WTC11 (cell line): Measurements from ENCODE around the gene B3GNT9. TPM values are rescaled to one million over a fixed set of nuclear protein-coding genes. Genes with fewer than 3 reads are reported as not detected.

ENCODE experiments used
- ATAC-seq: fragments of 200-7000 bp; cut with Tn5 transposase; 2 replicates; pipeline ENCODE4 v1.10.0; 2021; ENCODE audit warnings: mild to moderate bottlenecking, moderate library complexity
- CTCF ChIA-PET: fragments of 300-600 bp; sonication (Branson Sonifier 250); formaldehyde crosslinking; loops from one replicate; lab custom pipeline; 2021; ENCODE audit warnings: antibody characterized with exemption; lab: Charles Lee
- POLR2A ChIA-PET: fragments of 350-600 bp; sonication (Branson Sonifier 250); formaldehyde crosslinking; loops from one replicate; lab custom pipeline; 2021; ENCODE audit warnings: antibody characterized with exemption; lab: Charles Lee
- DNase-seq: peaks from one replicate; pipeline ENCODE4 v3.0.0; 2021; ENCODE audit warnings: low spot score
- H3K27ac Mint-ChIP-seq: 2 replicates; pipeline ENCODE4 v1.8.0; 2021; ENCODE audit warnings: mixed read lengths
- H3K27me3 Mint-ChIP-seq: 2 replicates; pipeline ENCODE4 v1.8.0; 2021; ENCODE audit warnings: low read depth, mild to moderate bottlenecking, moderate library complexity, mixed read lengths
- H3K36me3 Mint-ChIP-seq: 2 replicates; pipeline ENCODE4 v1.8.0; 2021; ENCODE audit warnings: mixed read lengths
- H3K4me1 Mint-ChIP-seq: 2 replicates; pipeline ENCODE4 v1.8.0; 2022; ENCODE audit warnings: mixed read lengths
- H3K4me3 Mint-ChIP-seq: 2 replicates; pipeline ENCODE4 v1.8.0; 2021; ENCODE audit warnings: mild to moderate bottlenecking, moderate library complexity, mixed read lengths
- H3K9me3 Mint-ChIP-seq: 2 replicates; pipeline ENCODE4 v1.8.0; 2021; ENCODE audit warnings: mixed read lengths
- EMX1 ChIP-seq: fragments of 250-450 bp; sonication (Bioruptor Pico); IDR thresholded peaks from 2 replicates; pipeline ENCODE4 v1.8.0; 2021; ENCODE audit warnings: mild to moderate bottlenecking
- MXD4 ChIP-seq: fragments of 250-450 bp; sonication (Bioruptor Pico); IDR thresholded peaks from 2 replicates; pipeline ENCODE4 v1.8.0; 2021; ENCODE audit warnings: mild to moderate bottlenecking, moderate library complexity, borderline replicate concordance
- NFE2L1 ChIP-seq: sonication (generic); formaldehyde crosslinking; IDR thresholded peaks from 2 replicates; pipeline ENCODE4 v1.8.1; 2023; ENCODE audit warnings: missing genetic modification reagents
- NR3C1 ChIP-seq: sonication (generic); formaldehyde crosslinking; conservative IDR thresholded peaks from 2 replicates; pipeline ENCODE4 v1.8.1; 2023; ENCODE audit warnings: low read depth, mild to moderate bottlenecking, missing genetic modification reagents
- TP53 ChIP-seq: sonication (generic); formaldehyde crosslinking; IDR thresholded peaks from 2 replicates; pipeline ENCODE4 v1.8.1; 2023; ENCODE audit warnings: mild to moderate bottlenecking, missing genetic modification reagents
- ZBTB21 ChIP-seq: sonication (generic); formaldehyde crosslinking; IDR thresholded peaks from 2 replicates; pipeline ENCODE4 v1.8.1; 2023; ENCODE audit warnings: mild to moderate bottlenecking, missing genetic modification reagents, borderline replicate concordance
- ZNF121 ChIP-seq: sonication (generic); formaldehyde crosslinking; IDR thresholded peaks from 2 replicates; pipeline ENCODE4 v1.8.0; 2023; ENCODE audit warnings: missing genetic modification reagents
- total RNA-seq: library from RNA; stranded (reverse); gene quantifications from 3 replicates; pipeline ENCODE4 v1.2.3, GENCODE V29; 2021
- TF ChIP-seq, protein P1 (sequence below): sonication (generic); formaldehyde crosslinking; IDR thresholded peaks from 2 replicates; pipeline ENCODE4 v1.8.1; 2023; ENCODE audit warnings: mild to moderate bottlenecking, missing genetic modification reagents
- TF ChIP-seq, protein P2 (sequence below): fragments of 250-450 bp; sonication (Bioruptor Pico); conservative IDR thresholded peaks from 2 replicates; pipeline ENCODE4 v1.9.0; 2021; ENCODE audit warnings: mild to moderate bottlenecking
- TF ChIP-seq, protein P3 (sequence below): sonication (generic); formaldehyde crosslinking; IDR thresholded peaks from 2 replicates; pipeline ENCODE4 v1.8.1; 2022; ENCODE audit warnings: low read depth, mild to moderate bottlenecking, moderate library complexity, missing genetic modification reagents, borderline replicate concordance
- TF ChIP-seq, protein P4 (sequence below): sonication (generic); formaldehyde crosslinking; IDR thresholded peaks from 2 replicates; pipeline ENCODE4 v1.8.1; 2023; ENCODE audit warnings: mild to moderate bottlenecking, missing genetic modification reagents
- TF ChIP-seq, protein P5 (sequence below): sonication (generic); formaldehyde crosslinking; IDR thresholded peaks from 2 replicates; pipeline ENCODE4 v1.8.1; 2022; ENCODE audit warnings: low read depth, missing genetic modification reagents, borderline replicate concordance
- TF ChIP-seq, protein P6 (sequence below): sonication (generic); formaldehyde crosslinking; IDR thresholded peaks from 2 replicates; pipeline ENCODE4 v1.8.1; 2023; ENCODE audit warnings: mild to moderate bottlenecking, missing genetic modification reagents, moderate library complexity
- TF ChIP-seq, protein P7 (sequence below): sonication (generic); formaldehyde crosslinking; IDR thresholded peaks from 2 replicates; pipeline ENCODE4 v1.8.0; 2023; ENCODE audit warnings: missing genetic modification reagents
- TF ChIP-seq, protein P8 (sequence below): fragments of 250-450 bp; sonication (Bioruptor Pico); IDR thresholded peaks from 2 replicates; pipeline ENCODE4 v1.9.0; 2021; ENCODE audit warnings: mild to moderate bottlenecking, borderline replicate concordance
- TF ChIP-seq, protein P9 (sequence below): sonication (generic); formaldehyde crosslinking; IDR thresholded peaks from 2 replicates; pipeline ENCODE4 v1.8.1; 2022; ENCODE audit warnings: mild to moderate bottlenecking, missing genetic modification reagents, moderate library complexity, borderline replicate concordance

The B3GNT9 gene
- total RNA-seq, 1 experiment from 2014 or later, result 6.4 TPM

DNA sequence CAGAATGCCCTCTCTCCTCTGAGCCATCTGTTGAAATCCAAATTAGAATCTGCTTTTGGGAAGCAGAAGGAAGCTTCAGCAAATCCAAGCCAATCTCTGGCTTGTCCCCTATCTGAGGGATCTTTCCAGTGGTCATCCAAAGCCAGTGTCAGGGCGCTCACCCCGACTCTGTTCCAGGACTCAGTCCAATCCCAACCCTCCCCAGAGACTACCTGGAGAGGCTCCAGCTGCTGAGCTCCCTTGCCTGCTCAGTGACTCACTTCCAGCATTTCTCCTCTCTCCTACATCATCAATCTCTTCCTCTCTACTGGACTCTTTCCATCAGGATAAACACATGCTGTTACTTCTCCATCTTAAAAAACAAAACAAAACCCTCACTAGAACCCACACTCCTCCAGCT, 30.5 kb upstream of the B3GNT9 start:
- POLR2A ChIA-PET, result no interaction called here

DNA sequence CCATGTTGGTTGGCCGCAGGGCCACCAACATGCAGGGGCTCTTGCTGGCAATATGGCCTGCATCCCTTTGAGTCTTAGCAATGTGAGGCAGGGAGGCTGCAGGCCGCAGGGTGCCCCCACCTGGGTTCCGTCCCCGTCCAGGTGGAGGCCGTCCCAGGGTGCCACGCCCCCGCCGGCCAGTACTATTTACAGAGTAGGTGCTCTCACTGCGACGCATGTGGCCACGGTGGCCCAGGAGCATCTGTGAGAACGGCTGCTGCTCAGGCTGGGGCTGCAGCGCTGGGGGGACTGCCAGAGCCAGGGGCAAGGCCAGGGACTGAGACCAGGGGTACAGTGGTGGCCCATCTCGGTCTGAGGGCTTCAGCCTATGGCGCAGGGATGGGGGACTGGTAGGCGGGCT, 29.4 kb upstream of the B3GNT9 start:
- peaks cover 15% of the 10 kb centered on the region for H3K4me1 Mint-ChIP-seq
- ChIA-PET CTCF (interaction anchor here (1.2 to 1.4 kb wide), 2 partner anchors 10 to 162 kb away, joined by 5 read pairs; partner anchors contain the start of gene NOL3), POLR2A (no interaction called here)
- no peak for ATAC-seq
- peaks cover 43% of the 10 kb centered on the region for H3K27me3 Mint-ChIP-seq
- H3K4me3 Mint-ChIP-seq, result no peak overlapping the region
- DNase-seq, result peak; percentile 11
- H3K36me3 Mint-ChIP-seq, result peaks cover 3% of the 10 kb centered on the region; the same call in 1 of the 2 replicates
- H3K27ac Mint-ChIP-seq, result no peak overlapping the region
- no peaks in the 10 kb centered on the region for H3K9me3 Mint-ChIP-seq
- TF ChIP-seq, protein P1, sequence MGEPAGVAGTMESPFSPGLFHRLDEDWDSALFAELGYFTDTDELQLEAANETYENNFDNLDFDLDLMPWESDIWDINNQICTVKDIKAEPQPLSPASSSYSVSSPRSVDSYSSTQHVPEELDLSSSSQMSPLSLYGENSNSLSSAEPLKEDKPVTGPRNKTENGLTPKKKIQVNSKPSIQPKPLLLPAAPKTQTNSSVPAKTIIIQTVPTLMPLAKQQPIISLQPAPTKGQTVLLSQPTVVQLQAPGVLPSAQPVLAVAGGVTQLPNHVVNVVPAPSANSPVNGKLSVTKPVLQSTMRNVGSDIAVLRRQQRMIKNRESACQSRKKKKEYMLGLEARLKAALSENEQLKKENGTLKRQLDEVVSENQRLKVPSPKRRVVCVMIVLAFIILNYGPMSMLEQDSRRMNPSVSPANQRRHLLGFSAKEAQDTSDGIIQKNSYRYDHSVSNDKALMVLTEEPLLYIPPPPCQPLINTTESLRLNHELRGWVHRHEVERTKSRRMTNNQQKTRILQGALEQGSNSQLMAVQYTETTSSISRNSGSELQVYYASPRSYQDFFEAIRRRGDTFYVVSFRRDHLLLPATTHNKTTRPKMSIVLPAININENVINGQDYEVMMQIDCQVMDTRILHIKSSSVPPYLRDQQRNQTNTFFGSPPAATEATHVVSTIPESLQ (CRISPR knock-in tag), result no peak
- TF ChIP-seq NR3C1 (CRISPR knock-in tag), result no peak
- TF ChIP-seq, protein P2, sequence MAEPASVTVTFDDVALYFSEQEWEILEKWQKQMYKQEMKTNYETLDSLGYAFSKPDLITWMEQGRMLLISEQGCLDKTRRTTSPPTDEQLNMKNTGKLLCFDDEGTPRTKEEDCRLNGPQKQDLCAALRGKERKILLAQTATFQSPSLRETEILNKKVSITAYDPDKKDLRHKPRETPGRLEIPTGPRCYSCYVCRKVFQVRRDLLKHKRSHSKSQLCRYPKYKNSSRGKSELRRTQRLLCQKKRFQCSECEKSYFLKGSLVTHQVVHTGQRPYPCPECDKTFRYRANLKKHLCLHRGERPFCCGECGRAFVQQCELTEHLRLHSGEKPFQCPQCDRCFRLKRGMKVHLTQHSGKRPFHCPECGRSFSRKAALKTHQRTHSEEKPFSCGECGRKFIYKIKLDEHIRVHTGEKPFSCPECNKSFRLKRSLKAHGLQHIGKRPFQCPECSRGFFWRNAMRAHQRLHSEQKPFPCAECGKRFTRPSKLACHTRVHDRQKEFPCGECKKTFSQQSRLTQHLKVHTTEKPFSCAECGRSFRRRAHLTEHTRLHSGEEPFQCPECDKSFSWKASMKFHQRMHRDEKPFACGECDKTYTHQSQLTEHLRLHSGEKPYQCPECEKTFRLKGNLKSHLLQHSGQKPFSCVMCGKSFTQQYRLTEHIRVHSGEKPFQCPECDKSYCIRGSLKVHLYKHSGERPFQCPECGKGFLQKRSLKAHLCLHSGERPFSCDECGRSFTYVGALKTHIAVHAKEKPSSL (CRISPR knock-in tag), result no peak
- no peak for TF ChIP-seq NFE2L1
- TF ChIP-seq ZNF121 (CRISPR knock-in tag), result no peak
- TF ChIP-seq MXD4 (CRISPR knock-in tag), result no peak

More for the DNA sequence above, 30.5 kb upstream of the B3GNT9 start:
- Mint-ChIP-seq H3K27me3 (peaks cover 43% of the 10 kb centered on the region), H3K4me3 (no peak overlapping the region), H3K27ac (no peak overlapping the region), H3K36me3 (peaks cover 3% of the 10 kb centered on the region; the same call in 1 of the 2 replicates), H3K4me1 (peaks cover 22% of the 10 kb centered on the region), H3K9me3 (no peaks in the 10 kb centered on the region)
- ATAC-seq (no peak), DNase-seq (no peak)
- CTCF ChIA-PET, result no interaction called here
- TF ChIP-seq, protein P3, sequence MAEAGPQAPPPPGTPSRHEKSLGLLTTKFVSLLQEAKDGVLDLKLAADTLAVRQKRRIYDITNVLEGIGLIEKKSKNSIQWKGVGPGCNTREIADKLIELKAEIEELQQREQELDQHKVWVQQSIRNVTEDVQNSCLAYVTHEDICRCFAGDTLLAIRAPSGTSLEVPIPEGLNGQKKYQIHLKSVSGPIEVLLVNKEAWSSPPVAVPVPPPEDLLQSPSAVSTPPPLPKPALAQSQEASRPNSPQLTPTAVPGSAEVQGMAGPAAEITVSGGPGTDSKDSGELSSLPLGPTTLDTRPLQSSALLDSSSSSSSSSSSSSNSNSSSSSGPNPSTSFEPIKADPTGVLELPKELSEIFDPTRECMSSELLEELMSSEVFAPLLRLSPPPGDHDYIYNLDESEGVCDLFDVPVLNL (CRISPR knock-in tag), result no peak
- TF ChIP-seq TP53 (CRISPR knock-in tag) (no peak), ZBTB21 (CRISPR knock-in tag) (no peak), EMX1 (CRISPR knock-in tag) (no peak)
- TF ChIP-seq, protein P4, sequence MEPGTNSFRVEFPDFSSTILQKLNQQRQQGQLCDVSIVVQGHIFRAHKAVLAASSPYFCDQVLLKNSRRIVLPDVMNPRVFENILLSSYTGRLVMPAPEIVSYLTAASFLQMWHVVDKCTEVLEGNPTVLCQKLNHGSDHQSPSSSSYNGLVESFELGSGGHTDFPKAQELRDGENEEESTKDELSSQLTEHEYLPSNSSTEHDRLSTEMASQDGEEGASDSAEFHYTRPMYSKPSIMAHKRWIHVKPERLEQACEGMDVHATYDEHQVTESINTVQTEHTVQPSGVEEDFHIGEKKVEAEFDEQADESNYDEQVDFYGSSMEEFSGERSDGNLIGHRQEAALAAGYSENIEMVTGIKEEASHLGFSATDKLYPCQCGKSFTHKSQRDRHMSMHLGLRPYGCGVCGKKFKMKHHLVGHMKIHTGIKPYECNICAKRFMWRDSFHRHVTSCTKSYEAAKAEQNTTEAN (CRISPR knock-in tag), result no peak
- TF ChIP-seq, protein P5, sequence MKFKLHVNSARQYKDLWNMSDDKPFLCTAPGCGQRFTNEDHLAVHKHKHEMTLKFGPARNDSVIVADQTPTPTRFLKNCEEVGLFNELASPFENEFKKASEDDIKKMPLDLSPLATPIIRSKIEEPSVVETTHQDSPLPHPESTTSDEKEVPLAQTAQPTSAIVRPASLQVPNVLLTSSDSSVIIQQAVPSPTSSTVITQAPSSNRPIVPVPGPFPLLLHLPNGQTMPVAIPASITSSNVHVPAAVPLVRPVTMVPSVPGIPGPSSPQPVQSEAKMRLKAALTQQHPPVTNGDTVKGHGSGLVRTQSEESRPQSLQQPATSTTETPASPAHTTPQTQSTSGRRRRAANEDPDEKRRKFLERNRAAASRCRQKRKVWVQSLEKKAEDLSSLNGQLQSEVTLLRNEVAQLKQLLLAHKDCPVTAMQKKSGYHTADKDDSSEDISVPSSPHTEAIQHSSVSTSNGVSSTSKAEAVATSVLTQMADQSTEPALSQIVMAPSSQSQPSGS (CRISPR knock-in tag), result no peak
- TF ChIP-seq, protein P6, sequence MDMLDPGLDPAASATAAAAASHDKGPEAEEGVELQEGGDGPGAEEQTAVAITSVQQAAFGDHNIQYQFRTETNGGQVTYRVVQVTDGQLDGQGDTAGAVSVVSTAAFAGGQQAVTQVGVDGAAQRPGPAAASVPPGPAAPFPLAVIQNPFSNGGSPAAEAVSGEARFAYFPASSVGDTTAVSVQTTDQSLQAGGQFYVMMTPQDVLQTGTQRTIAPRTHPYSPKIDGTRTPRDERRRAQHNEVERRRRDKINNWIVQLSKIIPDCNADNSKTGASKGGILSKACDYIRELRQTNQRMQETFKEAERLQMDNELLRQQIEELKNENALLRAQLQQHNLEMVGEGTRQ (CRISPR knock-in tag), result no peak
- TF ChIP-seq, protein P7, sequence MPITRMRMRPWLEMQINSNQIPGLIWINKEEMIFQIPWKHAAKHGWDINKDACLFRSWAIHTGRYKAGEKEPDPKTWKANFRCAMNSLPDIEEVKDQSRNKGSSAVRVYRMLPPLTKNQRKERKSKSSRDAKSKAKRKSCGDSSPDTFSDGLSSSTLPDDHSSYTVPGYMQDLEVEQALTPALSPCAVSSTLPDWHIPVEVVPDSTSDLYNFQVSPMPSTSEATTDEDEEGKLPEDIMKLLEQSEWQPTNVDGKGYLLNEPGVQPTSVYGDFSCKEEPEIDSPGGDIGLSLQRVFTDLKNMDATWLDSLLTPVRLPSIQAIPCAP (CRISPR knock-in tag), result no peak
- TF ChIP-seq, protein P8, sequence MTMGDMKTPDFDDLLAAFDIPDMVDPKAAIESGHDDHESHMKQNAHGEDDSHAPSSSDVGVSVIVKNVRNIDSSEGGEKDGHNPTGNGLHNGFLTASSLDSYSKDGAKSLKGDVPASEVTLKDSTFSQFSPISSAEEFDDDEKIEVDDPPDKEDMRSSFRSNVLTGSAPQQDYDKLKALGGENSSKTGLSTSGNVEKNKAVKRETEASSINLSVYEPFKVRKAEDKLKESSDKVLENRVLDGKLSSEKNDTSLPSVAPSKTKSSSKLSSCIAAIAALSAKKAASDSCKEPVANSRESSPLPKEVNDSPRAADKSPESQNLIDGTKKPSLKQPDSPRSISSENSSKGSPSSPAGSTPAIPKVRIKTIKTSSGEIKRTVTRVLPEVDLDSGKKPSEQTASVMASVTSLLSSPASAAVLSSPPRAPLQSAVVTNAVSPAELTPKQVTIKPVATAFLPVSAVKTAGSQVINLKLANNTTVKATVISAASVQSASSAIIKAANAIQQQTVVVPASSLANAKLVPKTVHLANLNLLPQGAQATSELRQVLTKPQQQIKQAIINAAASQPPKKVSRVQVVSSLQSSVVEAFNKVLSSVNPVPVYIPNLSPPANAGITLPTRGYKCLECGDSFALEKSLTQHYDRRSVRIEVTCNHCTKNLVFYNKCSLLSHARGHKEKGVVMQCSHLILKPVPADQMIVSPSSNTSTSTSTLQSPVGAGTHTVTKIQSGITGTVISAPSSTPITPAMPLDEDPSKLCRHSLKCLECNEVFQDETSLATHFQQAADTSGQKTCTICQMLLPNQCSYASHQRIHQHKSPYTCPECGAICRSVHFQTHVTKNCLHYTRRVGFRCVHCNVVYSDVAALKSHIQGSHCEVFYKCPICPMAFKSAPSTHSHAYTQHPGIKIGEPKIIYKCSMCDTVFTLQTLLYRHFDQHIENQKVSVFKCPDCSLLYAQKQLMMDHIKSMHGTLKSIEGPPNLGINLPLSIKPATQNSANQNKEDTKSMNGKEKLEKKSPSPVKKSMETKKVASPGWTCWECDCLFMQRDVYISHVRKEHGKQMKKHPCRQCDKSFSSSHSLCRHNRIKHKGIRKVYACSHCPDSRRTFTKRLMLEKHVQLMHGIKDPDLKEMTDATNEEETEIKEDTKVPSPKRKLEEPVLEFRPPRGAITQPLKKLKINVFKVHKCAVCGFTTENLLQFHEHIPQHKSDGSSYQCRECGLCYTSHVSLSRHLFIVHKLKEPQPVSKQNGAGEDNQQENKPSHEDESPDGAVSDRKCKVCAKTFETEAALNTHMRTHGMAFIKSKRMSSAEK, result no peak
- TF ChIP-seq, protein P9, sequence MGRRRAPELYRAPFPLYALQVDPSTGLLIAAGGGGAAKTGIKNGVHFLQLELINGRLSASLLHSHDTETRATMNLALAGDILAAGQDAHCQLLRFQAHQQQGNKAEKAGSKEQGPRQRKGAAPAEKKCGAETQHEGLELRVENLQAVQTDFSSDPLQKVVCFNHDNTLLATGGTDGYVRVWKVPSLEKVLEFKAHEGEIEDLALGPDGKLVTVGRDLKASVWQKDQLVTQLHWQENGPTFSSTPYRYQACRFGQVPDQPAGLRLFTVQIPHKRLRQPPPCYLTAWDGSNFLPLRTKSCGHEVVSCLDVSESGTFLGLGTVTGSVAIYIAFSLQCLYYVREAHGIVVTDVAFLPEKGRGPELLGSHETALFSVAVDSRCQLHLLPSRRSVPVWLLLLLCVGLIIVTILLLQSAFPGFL, result no peak
